T-cell (primary cell): ENCODE measurements around the gene KDM2A. TPM values are rescaled to one million over a fixed set of nuclear protein-coding genes. Genes with fewer than 3 reads are reported as not detected.

Experiments
- ATAC-seq, 4 experiments: fragments of 200-7000 bp in 3 of 4; fragments of 150-1000 bp in 1 of 4; cut with Tn5 transposase; replicated peaks in 1 of 4; 1 replicate in 3 of 4; 2 replicates in 1 of 4; pipeline ENCODE4 v1.10.0; 2021; ENCODE audit warnings: moderate library complexity in 3 of 4, mild to moderate bottlenecking in 2 of 4, moderate number of reproducible peaks in 1 of 4
- CTCF ChIA-PET, 2 donors: fragments of 300-600 bp; sonication (Branson Sonifier 250); formaldehyde crosslinking; loops; one replicate each; lab custom pipeline; 2022; ENCODE audit warnings: antibody characterized with exemption in 2 of 2; lab: Charles Lee
- POLR2A ChIA-PET, 2 donors: fragments of 300-600 bp; sonication (Branson Sonifier 250); formaldehyde crosslinking; loops; one replicate each; lab custom pipeline; 2022; ENCODE audit warnings: antibody characterized with exemption in 2 of 2; lab: Charles Lee
- DNase-seq, 35 experiments: peaks; one replicate each; pipeline versions ENCODE4 v3.0.0 to v3.0.0-alpha.2; 2013 to 2023
- H3K27ac ChIP-seq: one replicate; pipeline ENCODE4 v1.5.1; 2013; ENCODE audit warnings: low read length
- H3K27me3 ChIP-seq, 2 experiments: replicated peaks in 1 of 2; 1 replicate in 1 of 2; 2 replicates in 1 of 2; pipeline versions ENCODE4 v1.6.1 to v1.7.0; 2013; ENCODE audit warnings: low read length in 1 of 2, mixed read lengths in 1 of 2; ENCODE audit not compliant: control insufficient read depth in 2 of 2, insufficient read depth in 2 of 2; ENCODE audit errors: extremely low read depth in 1 of 2
- H3K36me3 ChIP-seq, 2 donors: 1 replicate in 1 of 2; 2 replicates in 1 of 2; pipeline versions ENCODE4 v1.6.1 to v1.7.0; 2013; ENCODE audit warnings: low read length in 1 of 2; ENCODE audit not compliant: control insufficient read depth in 2 of 2, insufficient read depth in 1 of 2; ENCODE audit errors: extremely low read depth in 1 of 2
- H3K4me1 ChIP-seq, 2 experiments: 1 replicate in 1 of 2; 2 replicates in 1 of 2; pipeline versions ENCODE4 v1.6.1 to v1.7.0; 2013; ENCODE audit warnings: low read length in 2 of 2, mixed read lengths in 1 of 2; ENCODE audit not compliant: insufficient read depth in 2 of 2, control insufficient read depth in 1 of 2; ENCODE audit errors: extremely low read depth in 1 of 2
- H3K4me3 ChIP-seq, 2 donors: 1 replicate in 1 of 2; 2 replicates in 1 of 2; pipeline versions ENCODE4 v1.5.1 to v1.7.0; 2013; ENCODE audit warnings: mild to moderate bottlenecking in 2 of 2, low read length in 1 of 2, moderate library complexity in 1 of 2; ENCODE audit not compliant: control insufficient read depth in 1 of 2; ENCODE audit errors: extremely low read depth in 1 of 2
- H3K9me3 ChIP-seq: 2 replicates; pipeline ENCODE4 v1.7.0; 2013
- H3K27ac Mint-ChIP-seq, 2 donors: one replicate each; pipeline ENCODE4 v1.8.0; 2020 to 2021; ENCODE audit warnings: mild to moderate bottlenecking in 2 of 2, mixed read lengths in 2 of 2
- H3K27me3 Mint-ChIP-seq, 2 donors: one replicate each; pipeline ENCODE4 v1.8.0; 2021 to 2022; ENCODE audit warnings: mixed read lengths in 2 of 2
- H3K36me3 Mint-ChIP-seq: one replicate; pipeline ENCODE4 v1.8.0; 2021; ENCODE audit warnings: mixed read lengths
- H3K4me1 Mint-ChIP-seq, 3 donors: one replicate each; pipeline ENCODE4 v1.8.0; 2020 to 2022; ENCODE audit warnings: mixed read lengths in 3 of 3, mild to moderate bottlenecking in 1 of 3
- H3K4me3 Mint-ChIP-seq, 3 donors: one replicate each; pipeline ENCODE4 v1.8.0; 2020 to 2022; ENCODE audit warnings: mild to moderate bottlenecking in 3 of 3, mixed read lengths in 3 of 3, moderate library complexity in 3 of 3
- H3K9me3 Mint-ChIP-seq, 3 donors: one replicate each; pipeline ENCODE4 v1.8.0; 2020 to 2022; ENCODE audit warnings: mixed read lengths in 3 of 3
- WGBS: methylation state at CpG from one replicate; pipeline ENCODE4 v1.1.5; 2013; ENCODE audit warnings: missing lambda C conversion rate; ENCODE audit not compliant: insufficient coverage; 5-methylcytosine and 5-hydroxymethylcytosine counted together
- total RNA-seq, 35 experiments: library from RNA in 6 of 35; stranded (reverse) in 6 of 35; fragments of 120-200 nt in 1 of 35; gene quantifications; one replicate each; pipeline versions ENCODE4 v1.2.1 to v1.2.4 and lab custom pipeline; 2013 to 2026

KDM2A gene
- total RNA-seq, 5 donors from 2014 or later (not counting 1 experiment from before 2014, with no cell fraction given) = 157 to 333 (median 178) TPM

DNA sequence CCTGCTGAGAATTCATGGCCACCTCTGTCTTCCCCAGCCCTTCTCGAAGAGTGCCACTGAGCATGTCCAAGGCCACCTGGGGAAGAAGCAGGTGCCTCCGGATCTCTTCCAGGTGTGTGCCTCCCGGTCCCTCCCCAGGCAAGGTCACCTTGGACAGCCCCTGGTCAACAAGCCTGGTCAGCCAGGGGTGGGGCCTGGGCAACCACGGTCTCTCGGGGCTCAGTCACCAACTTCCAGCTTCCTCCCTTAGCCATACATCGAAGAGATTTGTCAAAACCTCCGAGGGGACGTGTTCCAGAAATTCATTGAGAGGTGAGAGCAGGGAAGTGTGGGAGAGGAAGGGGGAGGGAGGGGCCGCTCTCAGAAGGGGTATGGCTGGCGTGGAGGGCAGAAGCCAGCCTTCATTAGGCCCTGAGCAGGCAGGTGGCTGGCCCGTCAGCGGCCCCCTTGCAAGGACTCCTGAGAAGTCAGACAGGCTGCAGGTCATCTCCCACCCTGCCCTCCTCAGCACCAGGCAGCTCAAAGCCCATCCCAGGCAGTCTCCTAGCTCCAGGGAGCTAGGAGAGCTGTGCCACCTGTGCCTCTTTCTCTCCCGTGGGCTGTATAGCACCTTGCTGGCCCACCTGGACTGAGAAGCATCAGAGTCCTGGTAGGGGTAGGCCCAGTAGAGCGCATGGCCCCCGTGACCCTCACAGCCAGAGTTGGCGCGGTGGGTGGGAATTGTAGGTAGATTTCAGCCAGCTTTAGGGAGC lies 160.7 kb downstream of the KDM2A start:
- H3K27me3 Mint-ChIP-seq = no peaks in the 10 kb centered on the region
- no peaks in the 10 kb centered on the region for H3K9me3 ChIP-seq
- WGBS = 86% methylated on average over 14 of the region's 17 CpGs
- ChIA-PET POLR2A (interaction anchor here in 1 of 2 donors (0.5 kb wide), 1 partner anchor 20 kb away, joined by 5 read pairs; no protein-coding TSS in a partner anchor), CTCF (no interaction called here)
- peaks cover 56 to 74% (median 67%) of the 10 kb centered on the region in 3 donors for H3K4me1 Mint-ChIP-seq
- ATAC-seq = no peak
- H3K27me3 ChIP-seq = no peaks in the 10 kb centered on the region
- peaks cover 39 to 91% of the 10 kb centered on the region in 2 donors for H3K36me3 ChIP-seq
- no peak overlapping the region for H3K4me3 ChIP-seq
- H3K4me1 ChIP-seq = peaks cover 41 to 100% of the 10 kb centered on the region in 2 experiments
- no peaks in the 10 kb centered on the region for H3K9me3 Mint-ChIP-seq
- peaks cover 27% of the 10 kb centered on the region for H3K36me3 Mint-ChIP-seq
- H3K27ac ChIP-seq = peak overlapping the region; percentile 91
- DNase-seq = peak in 1 of 35 experiments; percentile 2
- H3K27ac Mint-ChIP-seq = peak overlapping the region; percentile 98 to 99
- H3K4me3 Mint-ChIP-seq = peak overlapping the region in 1 of 3 donors; percentile 99

DNA sequence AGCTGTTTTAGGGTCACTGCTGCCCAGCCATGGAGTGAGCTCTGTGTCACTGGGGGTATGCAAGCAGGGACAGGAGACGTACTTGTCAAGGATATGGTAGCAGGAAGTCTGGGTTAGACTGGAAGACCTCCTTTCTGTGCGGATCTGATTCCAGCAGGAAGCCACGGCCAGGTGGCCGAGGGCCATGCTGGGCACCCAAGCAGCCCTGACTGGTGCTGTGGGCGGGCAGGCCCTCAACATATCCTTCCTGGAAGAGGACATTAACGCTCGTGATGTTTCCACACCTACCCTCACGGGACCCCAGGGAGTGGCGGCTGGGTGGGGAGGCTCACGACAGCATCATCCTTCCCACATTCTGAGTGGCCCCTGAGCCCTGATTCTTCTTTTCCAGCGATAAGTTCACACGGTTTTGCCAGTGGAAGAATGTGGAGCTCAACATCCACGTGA lies 161.3 kb downstream of the KDM2A start:
- peaks cover 54 to 72% (median 65%) of the 10 kb centered on the region in 3 donors for H3K4me1 Mint-ChIP-seq
- 92% methylated on average over 7 of the region's 13 CpGs for WGBS
- CTCF ChIA-PET = no interaction called here

DNA sequence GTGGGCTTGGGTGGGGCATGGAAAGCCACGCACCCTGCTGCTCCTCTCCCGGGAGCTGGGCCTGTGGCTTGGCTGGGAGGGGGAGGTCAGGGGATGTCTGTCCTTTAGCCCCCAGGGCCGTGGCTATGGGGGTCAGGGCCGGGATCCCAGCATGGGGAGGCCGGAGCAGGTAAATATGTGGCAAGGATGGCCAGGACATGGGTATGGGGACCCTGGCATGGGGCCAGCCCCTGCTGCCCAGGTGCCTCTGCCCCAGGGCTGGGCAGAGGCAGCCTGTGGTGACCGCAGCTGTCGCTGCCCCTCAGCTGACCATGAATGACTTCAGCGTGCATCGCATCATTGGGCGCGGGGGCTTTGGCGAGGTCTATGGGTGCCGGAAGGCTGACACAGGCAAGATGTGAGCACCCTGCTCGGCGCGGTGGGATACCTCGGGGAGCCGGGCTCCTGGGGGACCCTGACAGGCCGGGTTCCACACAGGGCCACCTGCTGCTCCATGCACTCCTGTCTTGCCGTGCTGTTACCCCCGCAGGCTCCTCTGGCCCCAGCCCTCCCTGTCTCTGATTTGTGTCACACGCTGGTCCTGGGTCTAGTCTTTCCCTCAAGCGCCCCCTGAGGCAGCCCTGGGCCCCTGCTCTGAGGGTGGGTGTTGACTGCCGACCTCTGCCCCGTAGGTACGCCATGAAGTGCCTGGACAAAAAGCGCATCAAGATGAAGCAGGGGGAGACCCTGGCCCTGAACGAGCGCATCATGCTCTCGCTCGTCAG lies 161.9 kb downstream of the KDM2A start:
- POLR2A ChIA-PET = no interaction called here
- H3K9me3 ChIP-seq = no peaks in the 10 kb centered on the region
- CTCF ChIA-PET = no interaction called here
- peak overlapping the region; percentile 91 for H3K27ac ChIP-seq
- no peaks in the 10 kb centered on the region for H3K9me3 Mint-ChIP-seq
- peaks cover 26% of the 10 kb centered on the region for H3K36me3 Mint-ChIP-seq
- no peak overlapping the region for H3K4me3 Mint-ChIP-seq
- ATAC-seq (no peak), DNase-seq (peak in 1 of 35 experiments; percentile 1)
- WGBS = 93% methylated on average over 30 of the region's 31 CpGs
- H3K4me3 ChIP-seq = no peak overlapping the region
- H3K27me3 Mint-ChIP-seq = no peaks in the 10 kb centered on the region
- no peaks in the 10 kb centered on the region for H3K27me3 ChIP-seq
- peaks cover 46 to 92% of the 10 kb centered on the region in 2 donors for H3K36me3 ChIP-seq
- peaks cover 36 to 100% of the 10 kb centered on the region in 2 experiments for H3K4me1 ChIP-seq
- peaks cover 47 to 71% (median 63%) of the 10 kb centered on the region in 3 donors for H3K4me1 Mint-ChIP-seq
- H3K27ac Mint-ChIP-seq = peak overlapping the region; percentile 98 to 99

More for the DNA sequence above, 161.3 kb downstream of the KDM2A start:
- Histone ChIP-seq H3K4me3 (no peak overlapping the region), H3K36me3 (peaks cover 43 to 91% of the 10 kb centered on the region in 2 donors), H3K27me3 (no peaks in the 10 kb centered on the region), H3K27ac (peak overlapping the region; percentile 91), H3K4me1 (peaks cover 38 to 100% of the 10 kb centered on the region in 2 experiments), H3K9me3 (no peaks in the 10 kb centered on the region)
- H3K27ac Mint-ChIP-seq = peak overlapping the region; percentile 98 to 99
- POLR2A ChIA-PET = interaction anchor here in 1 of 2 donors (0.5 kb wide), 1 partner anchor 20 kb away, joined by 5 read pairs; no protein-coding TSS in a partner anchor
- no peak for ATAC-seq
- peak overlapping the region in 1 of 3 donors; percentile 99 for H3K4me3 Mint-ChIP-seq
- peaks cover 30% of the 10 kb centered on the region for H3K36me3 Mint-ChIP-seq
- no peaks in the 10 kb centered on the region for H3K27me3 Mint-ChIP-seq
- H3K9me3 Mint-ChIP-seq = no peaks in the 10 kb centered on the region
- peak in 1 of 35 experiments; percentile 0 for DNase-seq

DNA sequence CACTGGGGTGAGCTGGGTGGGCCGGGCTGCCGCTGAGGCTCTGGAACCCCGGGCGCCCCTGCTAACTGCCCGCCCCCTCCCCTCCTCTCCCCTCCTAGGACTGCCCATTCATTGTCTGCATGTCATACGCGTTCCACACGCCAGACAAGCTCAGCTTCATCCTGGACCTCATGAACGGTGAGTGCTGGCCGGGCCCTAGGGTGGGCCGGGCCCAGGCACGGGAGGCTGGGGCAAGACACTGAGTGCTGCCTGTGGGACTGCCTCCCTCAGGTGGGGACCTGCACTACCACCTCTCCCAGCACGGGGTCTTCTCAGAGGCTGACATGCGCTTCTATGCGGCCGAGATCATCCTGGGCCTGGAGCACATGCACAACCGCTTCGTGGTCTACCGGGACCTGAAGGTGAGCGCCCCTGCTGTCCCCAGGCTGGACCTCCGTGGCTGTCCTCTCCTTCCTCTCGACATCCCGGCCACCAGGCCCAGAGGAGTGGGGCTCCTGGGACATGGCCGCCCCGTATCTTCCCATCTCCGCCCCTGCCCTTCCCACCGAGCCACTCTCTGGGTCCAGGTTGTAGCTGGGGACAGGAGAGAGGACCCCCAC lies 162.6 kb downstream of the KDM2A start:
- Mint-ChIP-seq H3K4me1 (peaks cover 47 to 70% (median 60%) of the 10 kb centered on the region in 3 donors), H3K27me3 (no peaks in the 10 kb centered on the region), H3K27ac (peak overlapping the region in 1 of 2 donors; percentile 76), H3K36me3 (peaks cover 26% of the 10 kb centered on the region), H3K9me3 (no peaks in the 10 kb centered on the region), H3K4me3 (no peak overlapping the region)
- Histone ChIP-seq H3K36me3 (peaks cover 47 to 95% of the 10 kb centered on the region in 2 donors), H3K27ac (peak overlapping the region; percentile 34), H3K9me3 (no peaks in the 10 kb centered on the region), H3K4me1 (peaks cover 32 to 100% of the 10 kb centered on the region in 2 experiments), H3K4me3 (no peak overlapping the region), H3K27me3 (no peaks in the 10 kb centered on the region)
- DNase-seq (peak in 1 of 35 experiments; percentile 0), ATAC-seq (no peak)
- WGBS = 94% methylated on average over 22 of the region's 27 CpGs
- CTCF ChIA-PET = no interaction called here
- POLR2A ChIA-PET = interaction anchor here in 1 of 2 donors (0.6 kb wide), 1 partner anchor 8 kb away, joined by 3 read pairs; no protein-coding TSS in a partner anchor

DNA sequence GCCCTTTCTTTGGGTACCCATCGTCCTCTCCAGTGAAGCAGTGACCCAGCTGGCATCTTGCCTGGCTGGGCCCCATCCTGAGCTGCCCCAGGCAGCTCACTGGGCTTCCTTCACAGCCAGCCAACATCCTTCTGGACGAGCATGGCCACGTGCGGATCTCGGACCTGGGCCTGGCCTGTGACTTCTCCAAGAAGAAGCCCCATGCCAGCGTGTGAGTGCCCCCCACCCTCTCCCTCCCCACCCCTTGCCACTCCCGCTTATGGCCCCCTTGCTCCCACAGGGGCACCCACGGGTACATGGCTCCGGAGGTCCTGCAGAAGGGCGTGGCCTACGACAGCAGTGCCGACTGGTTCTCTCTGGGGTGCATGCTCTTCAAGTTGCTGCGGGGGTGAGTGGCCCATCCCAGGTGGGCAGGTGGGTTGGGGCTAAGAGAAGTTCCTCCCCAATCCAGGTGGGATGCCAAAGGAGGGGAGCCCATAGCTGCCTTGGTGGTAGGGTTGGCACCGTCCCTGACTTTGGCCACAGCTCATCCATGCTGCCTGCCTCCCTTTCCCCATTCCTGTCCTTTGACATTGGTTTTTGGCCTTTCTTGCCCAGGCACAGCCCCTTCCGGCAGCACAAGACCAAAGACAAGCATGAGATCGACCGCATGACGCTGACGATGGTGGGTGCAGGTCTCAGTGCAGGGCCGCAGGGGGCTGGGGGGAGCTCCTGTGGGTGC lies 163.3 kb downstream of the KDM2A start:
- ATAC-seq (no peak), DNase-seq (peak in 1 of 35 experiments; percentile 2)
- H3K9me3 Mint-ChIP-seq = no peaks in the 10 kb centered on the region
- no peaks in the 10 kb centered on the region for H3K27me3 ChIP-seq
- ChIA-PET CTCF (no interaction called here), POLR2A (interaction anchor here in 1 of 2 donors (0.6 kb wide), 1 partner anchor 9 kb away, joined by 3 read pairs; no protein-coding TSS in a partner anchor)
- H3K27ac ChIP-seq = peak overlapping the region; percentile 34
- no peaks in the 10 kb centered on the region for H3K9me3 ChIP-seq
- H3K4me3 Mint-ChIP-seq = peak overlapping the region in 1 of 3 donors; percentile 25
- no peaks in the 10 kb centered on the region for H3K27me3 Mint-ChIP-seq
- H3K27ac Mint-ChIP-seq = peak overlapping the region; percentile 81 to 88
- H3K4me1 Mint-ChIP-seq = peaks cover 47 to 70% (median 60%) of the 10 kb centered on the region in 3 donors
- H3K36me3 Mint-ChIP-seq = peaks cover 26% of the 10 kb centered on the region
- H3K4me1 ChIP-seq = peaks cover 33 to 100% of the 10 kb centered on the region in 2 experiments
- no peak overlapping the region for H3K4me3 ChIP-seq
- 93% methylated on average over 16 of the region's 20 CpGs for WGBS
- H3K36me3 ChIP-seq = peaks cover 47 to 98% of the 10 kb centered on the region in 2 donors
